ENCODE results near the gene CUBN. TPM values are rescaled to one million over a fixed set of nuclear protein-coding genes. Genes with fewer than 3 reads are reported as not detected.

The CUBN gene
- 0.55 and 0.89 TPM in 2 replicates for total RNA-seq

GRCh38 chr10:17129741-17130140, at the start of gene CUBN:
CUBN (minus strand) TSS chr10:17129811; CDS start chr10:17129765, 46 bp downstream.
- intact Hi-C loops (cut with micrococcal nuclease), result no loop called here

- intact Hi-C loops (cut with micrococcal nuclease), result loop anchor here (10.0 kb wide), 1 partner anchor 334 kb away; no protein-coding TSS in a partner anchor
These were observed 49.4 kb upstream of the CUBN start for GRCh38 chr10:17179002-17179401.

- intact Hi-C loops (cut with micrococcal nuclease), result loop anchor here (10.0 kb wide), 1 partner anchor 333 kb away; no protein-coding TSS in a partner anchor
These were observed 48.4 kb upstream of the CUBN start for GRCh38 chr10:17178006-17178405.

GRCh38 chr10:17177014-17177413, 47.4 kb upstream of the CUBN start:
- intact Hi-C loops (cut with micrococcal nuclease), result loop anchor here (10.0 kb wide), 1 partner anchor 332 kb away; no protein-coding TSS in a partner anchor

- intact Hi-C loops (cut with micrococcal nuclease), result loop anchor here (10.0 kb wide), 1 partner anchor 331 kb away; no protein-coding TSS in a partner anchor
These were observed 46.5 kb upstream of the CUBN start for GRCh38 chr10:17176091-17176490.

- intact Hi-C loops (cut with micrococcal nuclease), result loop anchor here (10.0 kb wide), 1 partner anchor 331 kb away; no protein-coding TSS in a partner anchor
These were observed 45.9 kb upstream of the CUBN start for GRCh38 chr10:17175551-17175950.

GRCh38 chr10:17174626-17175025, 45.0 kb upstream of the CUBN start:
- intact Hi-C loops (cut with micrococcal nuclease), result loop anchor here (10.0 kb wide), 1 partner anchor 330 kb away; no protein-coding TSS in a partner anchor

GRCh38 chr10:17171141-17171641, 41.6 kb upstream of the CUBN start:
- intact Hi-C loops (cut with micrococcal nuclease), result loop anchor here (10.0 kb wide), 1 partner anchor 326 kb away; no protein-coding TSS in a partner anchor

GRCh38 chr10:17169803-17170202, 40.2 kb upstream of the CUBN start:
- intact Hi-C loops (cut with micrococcal nuclease), result loop anchor here (10.0 kb wide), 1 partner anchor 325 kb away; no protein-coding TSS in a partner anchor

- intact Hi-C loops (cut with micrococcal nuclease), result no loop called here
These were observed 37.1 kb upstream of the CUBN start for GRCh38 chr10:17166699-17167098.

GRCh38 chr10:17162828-17163227, 33.2 kb upstream of the CUBN start:
- intact Hi-C loops (cut with micrococcal nuclease), result no loop called here

- intact Hi-C loops (cut with micrococcal nuclease), result no loop called here
These were observed 32.2 kb upstream of the CUBN start for GRCh38 chr10:17161775-17162174.

GRCh38 chr10:17157024-17157423, 27.4 kb upstream of the CUBN start:
- intact Hi-C loops (cut with micrococcal nuclease), result no loop called here

GRCh38 chr10:17155826-17156225, 26.2 kb upstream of the CUBN start:
- intact Hi-C loops (cut with micrococcal nuclease), result no loop called here

GRCh38 chr10:17154116-17154515, 24.5 kb upstream of the CUBN start:
- intact Hi-C loops (cut with micrococcal nuclease), result no loop called here

- intact Hi-C loops (cut with micrococcal nuclease), result no loop called here
These were observed 23.7 kb upstream of the CUBN start for GRCh38 chr10:17153321-17153720.

GRCh38 chr10:17151716-17152115, 22.1 kb upstream of the CUBN start:
- intact Hi-C loops (cut with micrococcal nuclease), result no loop called here

GRCh38 chr10:17147884-17148489, 18.4 kb upstream of the CUBN start:
- intact Hi-C loops (cut with micrococcal nuclease), result loop anchor here (10.0 kb wide), 1 partner anchor 57 kb away; the partner anchor contains the start of gene TRDMT1

- intact Hi-C loops (cut with micrococcal nuclease), result loop anchor here (10.0 kb wide), 1 partner anchor 58 kb away; the partner anchor contains the start of gene TRDMT1
These were observed 17.3 kb upstream of the CUBN start for GRCh38 chr10:17146892-17147291.

- intact Hi-C loops (cut with micrococcal nuclease), result loop anchor here (2.0 to 10.0 kb wide), 3 partner anchors 60 to 142 kb away; partner anchors contain the start of gene TRDMT1
These were observed 15.6 kb upstream of the CUBN start for GRCh38 chr10:17145239-17145638.

- intact Hi-C loops (cut with micrococcal nuclease), result loop anchor here (1.0 to 10.0 kb wide), 4 partner anchors 60 to 142 kb away; partner anchors contain the start of gene TRDMT1
These were observed 15.1 kb upstream of the CUBN start for GRCh38 chr10:17144757-17145156.

- intact Hi-C loops (cut with micrococcal nuclease), result loop anchor here (1.0 to 10.0 kb wide), 4 partner anchors 61 to 141 kb away; partner anchors contain the start of gene TRDMT1
These were observed 14.4 kb upstream of the CUBN start for GRCh38 chr10:17144032-17144431.
